ENCODE results near the gene PAPPA2. TPM values are rescaled to one million over a fixed set of nuclear protein-coding genes. Genes with fewer than 3 reads are reported as not detected.

The PAPPA2 gene
- total RNA-seq, 1 donor, result 5.8 TPM

GRCh38 chr1:176617881-176618280 is 154.9 kb downstream of the PAPPA2 start:
- no peaks in the 10 kb centered on the region for H3K9me3 ChIP-seq (ENCODE audit: low read depth, low read length)
- no peak overlapping the region for H3K4me2 ChIP-seq (ENCODE audit: insufficient read depth, low read length)
- no peak for DNase-seq (ENCODE audit: insufficient read length, low spot score, missing footprints)
- no peaks in the 10 kb centered on the region for H4K20me1 ChIP-seq (ENCODE audit: insufficient read depth, low read length)
- H3K4me1 ChIP-seq (ENCODE audit: insufficient read depth, low read length), result no peaks in the 10 kb centered on the region
- TF ChIP-seq CTCF (IDR thresholded peaks at IDR 0.05; ENCODE audit: extremely low read depth, low read depth, low read length), result no peak
- H3K4me3 ChIP-seq (ENCODE audit: insufficient read depth, low read length), result no peak overlapping the region
- no peak overlapping the region for H3K27ac ChIP-seq (ENCODE audit: low read depth, low read length)
- H3K27me3 ChIP-seq (ENCODE audit: insufficient read depth, low read length), result no peaks in the 10 kb centered on the region
- H3K36me3 ChIP-seq (ENCODE audit: insufficient read depth, low read length), result no peaks in the 10 kb centered on the region
- no peaks in the 10 kb centered on the region for H3K79me2 ChIP-seq (ENCODE audit: insufficient read depth, low read length)
- H2AFZ ChIP-seq (ENCODE audit: low read length), result no peak overlapping the region

- H3K4me3 ChIP-seq (ENCODE audit: insufficient read depth, low read length), result no peak overlapping the region
- no peak overlapping the region for H3K27ac ChIP-seq (ENCODE audit: low read depth, low read length)
- no peak overlapping the region for H2AFZ ChIP-seq (ENCODE audit: low read length)
- no peak for TF ChIP-seq CTCF (IDR thresholded peaks at IDR 0.05; ENCODE audit: extremely low read depth, low read depth, low read length)
- no peaks in the 10 kb centered on the region for H3K36me3 ChIP-seq (ENCODE audit: insufficient read depth, low read length)
- no peaks in the 10 kb centered on the region for H3K27me3 ChIP-seq (ENCODE audit: insufficient read depth, low read length)
- no peaks in the 10 kb centered on the region for H3K9me3 ChIP-seq (ENCODE audit: low read depth, low read length)
- no peaks in the 10 kb centered on the region for H3K79me2 ChIP-seq (ENCODE audit: insufficient read depth, low read length)
- H4K20me1 ChIP-seq (ENCODE audit: insufficient read depth, low read length), result no peaks in the 10 kb centered on the region
- H3K4me2 ChIP-seq (ENCODE audit: insufficient read depth, low read length), result no peak overlapping the region
- no peak for DNase-seq (ENCODE audit: insufficient read length, low spot score, missing footprints)
- no peaks in the 10 kb centered on the region for H3K4me1 ChIP-seq (ENCODE audit: insufficient read depth, low read length)
Observed at GRCh38 chr1:176619261-176619660, 156.3 kb downstream of the PAPPA2 start.

- Histone ChIP-seq H3K4me3 (ENCODE audit: insufficient read depth, low read length) (no peak overlapping the region), H4K20me1 (ENCODE audit: insufficient read depth, low read length) (no peaks in the 10 kb centered on the region), H3K4me2 (ENCODE audit: insufficient read depth, low read length) (no peak overlapping the region), H2AFZ (ENCODE audit: low read length) (no peak overlapping the region), H3K36me3 (ENCODE audit: insufficient read depth, low read length) (no peaks in the 10 kb centered on the region), H3K4me1 (ENCODE audit: insufficient read depth, low read length) (no peaks in the 10 kb centered on the region), H3K27me3 (ENCODE audit: insufficient read depth, low read length) (no peaks in the 10 kb centered on the region), H3K27ac (ENCODE audit: low read depth, low read length) (no peak overlapping the region), H3K79me2 (ENCODE audit: insufficient read depth, low read length) (no peaks in the 10 kb centered on the region), H3K9me3 (ENCODE audit: low read depth, low read length) (no peaks in the 10 kb centered on the region)
- DNase-seq (ENCODE audit: insufficient read length, low spot score, missing footprints), result no peak
- TF ChIP-seq CTCF (IDR thresholded peaks at IDR 0.05; ENCODE audit: extremely low read depth, low read depth, low read length), result no peak
Observed at GRCh38 chr1:176625365-176625764, 162.4 kb downstream of the PAPPA2 start.

GRCh38 chr1:176626572-176627061 is 163.6 kb downstream of the PAPPA2 start:
- DNase-seq (ENCODE audit: insufficient read length, low spot score, missing footprints), result no peak
- H3K27me3 ChIP-seq (ENCODE audit: insufficient read depth, low read length), result no peaks in the 10 kb centered on the region
- H3K4me3 ChIP-seq (ENCODE audit: insufficient read depth, low read length), result no peak overlapping the region
- no peaks in the 10 kb centered on the region for H3K4me1 ChIP-seq (ENCODE audit: insufficient read depth, low read length)
- TF ChIP-seq CTCF (IDR thresholded peaks at IDR 0.05; ENCODE audit: extremely low read depth, low read depth, low read length), result no peak
- no peak overlapping the region for H3K27ac ChIP-seq (ENCODE audit: low read depth, low read length)
- H4K20me1 ChIP-seq (ENCODE audit: insufficient read depth, low read length), result no peaks in the 10 kb centered on the region
- no peaks in the 10 kb centered on the region for H3K9me3 ChIP-seq (ENCODE audit: low read depth, low read length)
- H2AFZ ChIP-seq (ENCODE audit: low read length), result no peak overlapping the region
- H3K36me3 ChIP-seq (ENCODE audit: insufficient read depth, low read length), result no peaks in the 10 kb centered on the region
- H3K4me2 ChIP-seq (ENCODE audit: insufficient read depth, low read length), result no peak overlapping the region
- no peaks in the 10 kb centered on the region for H3K79me2 ChIP-seq (ENCODE audit: insufficient read depth, low read length)
